Measurements from ENCODE around the gene ZBTB16.

- TF ChIP-seq, protein P1, sequence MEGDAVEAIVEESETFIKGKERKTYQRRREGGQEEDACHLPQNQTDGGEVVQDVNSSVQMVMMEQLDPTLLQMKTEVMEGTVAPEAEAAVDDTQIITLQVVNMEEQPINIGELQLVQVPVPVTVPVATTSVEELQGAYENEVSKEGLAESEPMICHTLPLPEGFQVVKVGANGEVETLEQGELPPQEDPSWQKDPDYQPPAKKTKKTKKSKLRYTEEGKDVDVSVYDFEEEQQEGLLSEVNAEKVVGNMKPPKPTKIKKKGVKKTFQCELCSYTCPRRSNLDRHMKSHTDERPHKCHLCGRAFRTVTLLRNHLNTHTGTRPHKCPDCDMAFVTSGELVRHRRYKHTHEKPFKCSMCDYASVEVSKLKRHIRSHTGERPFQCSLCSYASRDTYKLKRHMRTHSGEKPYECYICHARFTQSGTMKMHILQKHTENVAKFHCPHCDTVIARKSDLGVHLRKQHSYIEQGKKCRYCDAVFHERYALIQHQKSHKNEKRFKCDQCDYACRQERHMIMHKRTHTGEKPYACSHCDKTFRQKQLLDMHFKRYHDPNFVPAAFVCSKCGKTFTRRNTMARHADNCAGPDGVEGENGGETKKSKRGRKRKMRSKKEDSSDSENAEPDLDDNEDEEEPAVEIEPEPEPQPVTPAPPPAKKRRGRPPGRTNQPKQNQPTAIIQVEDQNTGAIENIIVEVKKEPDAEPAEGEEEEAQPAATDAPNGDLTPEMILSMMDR (IDR thresholded peaks at IDR 0.05; ENCODE audit: poor library complexity, severe bottlenecking): no peak
- TF ChIP-seq, protein P2, sequence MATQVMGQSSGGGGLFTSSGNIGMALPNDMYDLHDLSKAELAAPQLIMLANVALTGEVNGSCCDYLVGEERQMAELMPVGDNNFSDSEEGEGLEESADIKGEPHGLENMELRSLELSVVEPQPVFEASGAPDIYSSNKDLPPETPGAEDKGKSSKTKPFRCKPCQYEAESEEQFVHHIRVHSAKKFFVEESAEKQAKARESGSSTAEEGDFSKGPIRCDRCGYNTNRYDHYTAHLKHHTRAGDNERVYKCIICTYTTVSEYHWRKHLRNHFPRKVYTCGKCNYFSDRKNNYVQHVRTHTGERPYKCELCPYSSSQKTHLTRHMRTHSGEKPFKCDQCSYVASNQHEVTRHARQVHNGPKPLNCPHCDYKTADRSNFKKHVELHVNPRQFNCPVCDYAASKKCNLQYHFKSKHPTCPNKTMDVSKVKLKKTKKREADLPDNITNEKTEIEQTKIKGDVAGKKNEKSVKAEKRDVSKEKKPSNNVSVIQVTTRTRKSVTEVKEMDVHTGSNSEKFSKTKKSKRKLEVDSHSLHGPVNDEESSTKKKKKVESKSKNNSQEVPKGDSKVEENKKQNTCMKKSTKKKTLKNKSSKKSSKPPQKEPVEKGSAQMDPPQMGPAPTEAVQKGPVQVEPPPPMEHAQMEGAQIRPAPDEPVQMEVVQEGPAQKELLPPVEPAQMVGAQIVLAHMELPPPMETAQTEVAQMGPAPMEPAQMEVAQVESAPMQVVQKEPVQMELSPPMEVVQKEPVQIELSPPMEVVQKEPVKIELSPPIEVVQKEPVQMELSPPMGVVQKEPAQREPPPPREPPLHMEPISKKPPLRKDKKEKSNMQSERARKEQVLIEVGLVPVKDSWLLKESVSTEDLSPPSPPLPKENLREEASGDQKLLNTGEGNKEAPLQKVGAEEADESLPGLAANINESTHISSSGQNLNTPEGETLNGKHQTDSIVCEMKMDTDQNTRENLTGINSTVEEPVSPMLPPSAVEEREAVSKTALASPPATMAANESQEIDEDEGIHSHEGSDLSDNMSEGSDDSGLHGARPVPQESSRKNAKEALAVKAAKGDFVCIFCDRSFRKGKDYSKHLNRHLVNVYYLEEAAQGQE (IDR thresholded peaks at IDR 0.05; ENCODE audit: borderline replicate concordance): no peak
- no peak for TF ChIP-seq TAF1 (IDR thresholded peaks at IDR 0.05; ENCODE audit: low read depth)
Measured at GRCh38 chr11:114056409-114056808, 3.1 kb upstream of the ZBTB16 start.
